Stimulated activated CD8-positive, alpha-beta memory T cell treated with anti-CD3 and anti-CD28 coated beads, Interleukin-7, amount 100 ng/mL, for 48 hours (primary cell): ENCODE results near the gene DOCK7.
A peak's percentile ranks its signal among the peaks of the same experiment; 100 is the strongest.
"Not testable (repeated sequence)": the region's sequence is repeated elsewhere in the genome, so short reads cannot be mapped to it uniquely, and the experiment has no call there.

ENCODE experiments used
- DNase-seq, 2 donors: peaks; one replicate each; pipeline ENCODE4 v3.0.0-alpha.2; 2020; ENCODE audit warnings: low read depth in 1 of 2; ENCODE audit errors: extremely low read depth in 1 of 2

DOCK7 gene, protein sequence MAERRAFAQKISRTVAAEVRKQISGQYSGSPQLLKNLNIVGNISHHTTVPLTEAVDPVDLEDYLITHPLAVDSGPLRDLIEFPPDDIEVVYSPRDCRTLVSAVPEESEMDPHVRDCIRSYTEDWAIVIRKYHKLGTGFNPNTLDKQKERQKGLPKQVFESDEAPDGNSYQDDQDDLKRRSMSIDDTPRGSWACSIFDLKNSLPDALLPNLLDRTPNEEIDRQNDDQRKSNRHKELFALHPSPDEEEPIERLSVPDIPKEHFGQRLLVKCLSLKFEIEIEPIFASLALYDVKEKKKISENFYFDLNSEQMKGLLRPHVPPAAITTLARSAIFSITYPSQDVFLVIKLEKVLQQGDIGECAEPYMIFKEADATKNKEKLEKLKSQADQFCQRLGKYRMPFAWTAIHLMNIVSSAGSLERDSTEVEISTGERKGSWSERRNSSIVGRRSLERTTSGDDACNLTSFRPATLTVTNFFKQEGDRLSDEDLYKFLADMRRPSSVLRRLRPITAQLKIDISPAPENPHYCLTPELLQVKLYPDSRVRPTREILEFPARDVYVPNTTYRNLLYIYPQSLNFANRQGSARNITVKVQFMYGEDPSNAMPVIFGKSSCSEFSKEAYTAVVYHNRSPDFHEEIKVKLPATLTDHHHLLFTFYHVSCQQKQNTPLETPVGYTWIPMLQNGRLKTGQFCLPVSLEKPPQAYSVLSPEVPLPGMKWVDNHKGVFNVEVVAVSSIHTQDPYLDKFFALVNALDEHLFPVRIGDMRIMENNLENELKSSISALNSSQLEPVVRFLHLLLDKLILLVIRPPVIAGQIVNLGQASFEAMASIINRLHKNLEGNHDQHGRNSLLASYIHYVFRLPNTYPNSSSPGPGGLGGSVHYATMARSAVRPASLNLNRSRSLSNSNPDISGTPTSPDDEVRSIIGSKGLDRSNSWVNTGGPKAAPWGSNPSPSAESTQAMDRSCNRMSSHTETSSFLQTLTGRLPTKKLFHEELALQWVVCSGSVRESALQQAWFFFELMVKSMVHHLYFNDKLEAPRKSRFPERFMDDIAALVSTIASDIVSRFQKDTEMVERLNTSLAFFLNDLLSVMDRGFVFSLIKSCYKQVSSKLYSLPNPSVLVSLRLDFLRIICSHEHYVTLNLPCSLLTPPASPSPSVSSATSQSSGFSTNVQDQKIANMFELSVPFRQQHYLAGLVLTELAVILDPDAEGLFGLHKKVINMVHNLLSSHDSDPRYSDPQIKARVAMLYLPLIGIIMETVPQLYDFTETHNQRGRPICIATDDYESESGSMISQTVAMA (N-terminal part only)

DNA sequence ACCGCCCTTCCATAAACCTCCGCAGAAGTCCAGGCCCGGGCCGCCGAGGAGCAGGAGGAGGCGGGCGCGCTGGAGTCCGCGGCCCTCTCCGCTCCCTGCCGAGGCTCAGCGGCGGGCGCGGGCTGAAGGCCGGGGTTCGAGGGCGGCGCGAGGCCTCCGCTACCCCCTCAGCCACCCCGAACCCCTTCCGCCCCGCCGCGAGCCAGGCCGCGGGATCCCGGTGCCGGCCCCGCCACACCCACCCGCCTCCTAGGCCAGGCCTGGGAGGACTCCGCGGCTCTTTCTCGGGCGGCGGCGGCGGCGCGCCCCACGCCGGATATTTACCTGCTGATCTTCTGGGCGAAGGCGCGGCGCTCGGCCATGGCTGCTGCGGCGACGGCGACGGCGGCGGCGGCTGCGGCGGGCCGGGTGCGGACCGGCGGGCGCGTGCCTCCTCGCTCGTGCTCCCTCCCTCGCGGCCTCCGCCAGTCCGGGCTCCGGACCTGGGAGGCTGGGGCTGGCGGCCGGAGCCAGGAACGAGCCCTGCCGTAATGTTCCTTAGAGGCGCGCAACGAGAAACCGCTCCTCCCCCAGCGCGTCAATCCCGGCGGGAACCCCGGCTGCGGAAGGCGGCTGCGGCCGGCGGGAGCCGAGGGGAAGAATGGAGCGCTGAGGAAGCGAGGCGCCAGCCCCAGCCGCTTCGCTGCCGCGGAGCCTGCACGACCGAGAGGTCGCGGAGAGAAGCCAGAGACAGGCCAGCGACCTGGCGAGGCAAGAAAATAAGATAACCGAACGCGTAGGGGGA lies at the start of gene DOCK7:
TSS of gene DOCK7 (minus strand) at position 484 of the 784 bp plus-strand sequence. CDS start at position 362, 122 bp downstream.
- DNase-seq, result peak in 1 of 2 donors; percentile 17

DNA sequence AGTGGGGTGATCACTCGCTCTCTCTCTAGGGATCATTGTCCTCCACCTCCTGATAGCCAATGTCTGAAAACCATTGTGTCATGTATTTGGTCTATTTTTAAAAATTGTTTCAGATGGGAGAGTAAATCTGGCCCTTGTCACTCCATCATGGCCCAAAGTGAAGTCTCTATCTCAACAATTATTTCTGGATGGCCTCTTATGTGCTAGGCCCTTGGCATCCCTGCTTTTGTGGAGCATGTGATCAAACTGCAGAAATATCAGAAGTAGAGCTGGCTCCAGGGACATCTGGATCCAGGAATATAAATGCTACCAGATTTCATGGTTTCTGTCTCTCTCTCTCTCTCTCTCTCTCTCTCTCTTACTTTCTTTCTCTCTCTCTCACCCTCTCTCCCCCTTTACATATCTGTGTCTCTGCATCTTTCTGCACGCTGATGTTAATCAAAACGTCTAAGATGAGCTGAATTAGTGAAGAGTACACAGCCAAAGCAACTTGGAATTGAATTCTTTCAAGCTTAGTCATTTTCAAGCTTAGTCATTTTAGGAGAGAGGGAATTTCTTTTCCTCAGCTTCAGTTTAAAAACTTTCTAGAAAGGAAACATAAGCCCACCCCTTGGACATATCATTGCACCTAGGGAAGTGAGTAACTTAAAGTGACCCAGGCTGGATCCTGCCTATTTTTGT lies 47.4 kb upstream of the DOCK7 start:
- DNase-seq, result no peak

DNA sequence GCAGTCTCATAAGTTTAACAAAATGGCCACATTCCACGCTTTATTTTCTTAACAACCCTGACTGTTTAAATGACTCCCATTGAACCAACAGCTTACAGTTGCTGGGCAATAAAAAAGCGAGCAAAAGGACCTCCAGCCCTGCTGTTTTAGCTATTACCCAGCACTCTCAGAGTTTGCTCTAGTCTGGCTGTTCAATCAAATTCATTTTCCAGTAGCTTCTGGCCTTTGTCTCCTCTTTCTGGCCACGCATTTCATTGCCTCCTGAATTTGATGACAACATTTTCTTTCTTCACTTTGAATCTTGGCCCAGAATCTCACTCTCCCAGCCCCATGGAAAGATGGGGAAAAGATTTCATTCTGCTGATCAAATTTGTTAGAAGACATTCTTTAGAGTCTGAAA lies 44.1 kb upstream of the DOCK7 start:
- no peak for DNase-seq

DNA sequence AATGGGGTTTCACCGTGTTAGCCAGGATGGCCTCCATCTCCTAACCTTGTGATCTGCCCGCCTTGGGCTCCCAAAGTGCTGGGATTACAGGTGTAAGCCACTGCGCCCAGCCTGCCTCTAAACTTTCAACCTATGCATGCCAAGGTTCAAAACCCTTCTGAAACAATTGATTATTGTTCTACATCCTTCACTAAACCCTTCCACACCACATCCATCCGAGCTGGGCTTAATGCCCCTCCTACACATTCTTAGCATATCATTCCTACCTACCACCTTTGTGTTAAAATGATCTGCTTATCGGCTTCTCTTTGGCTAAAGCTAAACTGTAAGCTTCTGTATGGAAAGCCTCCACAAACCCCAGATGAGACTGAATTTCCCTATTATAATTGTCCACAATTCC lies 40.8 kb upstream of the DOCK7 start:
- no peak for DNase-seq

DNA sequence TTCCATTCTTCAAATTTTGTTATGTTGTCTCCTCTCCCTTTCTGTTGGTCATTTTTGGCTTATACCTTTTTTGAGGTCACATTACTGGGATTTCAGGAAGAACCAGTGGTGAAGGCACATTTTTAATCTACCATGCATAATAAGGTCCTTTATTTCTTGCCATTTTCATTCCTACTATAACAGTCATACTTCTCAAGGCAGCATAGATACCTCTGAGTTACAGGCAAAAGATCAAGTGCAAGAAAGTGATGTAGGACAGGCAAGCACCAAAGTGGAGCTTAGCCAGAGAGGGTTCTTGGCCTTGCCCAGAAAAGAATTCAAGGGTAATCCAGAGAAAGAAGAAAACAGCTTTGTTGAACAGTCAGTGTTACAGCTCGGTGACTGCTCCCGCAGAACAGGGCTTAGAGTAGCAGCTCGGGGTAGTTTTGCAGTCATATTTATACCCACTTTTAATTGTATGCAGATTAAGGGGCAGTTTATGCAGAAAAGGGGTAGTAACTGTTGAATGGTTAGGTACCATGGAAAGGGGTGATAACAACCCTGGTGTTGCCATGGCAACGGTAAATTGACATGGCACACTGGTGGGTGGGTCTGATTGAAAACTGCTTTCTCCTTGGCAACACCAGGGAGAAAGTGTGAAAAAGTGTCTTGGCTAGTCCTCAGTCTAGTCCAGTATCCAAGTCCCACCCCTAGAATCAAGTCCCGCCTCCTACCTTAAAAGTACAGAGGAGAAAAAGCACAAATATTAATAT lies 39.6 kb upstream of the DOCK7 start:
- no peak for DNase-seq

DNA sequence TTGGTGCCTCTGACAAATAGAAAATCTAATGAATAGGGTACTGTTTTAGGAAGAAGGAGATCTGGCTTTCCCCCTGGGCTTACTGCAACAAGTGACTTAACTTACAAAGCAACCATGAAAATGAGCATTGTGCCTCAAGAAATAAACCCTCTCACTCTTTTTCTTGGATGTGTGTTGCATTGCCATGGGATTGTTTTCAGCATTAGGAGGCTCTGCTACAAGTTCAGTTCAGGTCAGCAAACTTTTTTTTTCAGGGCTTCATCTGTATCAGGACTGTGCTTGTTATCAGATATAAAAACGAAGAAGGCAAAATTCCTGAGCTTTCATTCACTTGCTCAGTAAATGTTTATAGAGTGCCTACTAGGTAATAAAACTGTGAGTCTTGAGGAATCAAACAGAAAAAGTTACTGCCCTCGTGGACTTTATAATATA lies 37.8 kb upstream of the DOCK7 start:
- DNase-seq, result no peak

DNA sequence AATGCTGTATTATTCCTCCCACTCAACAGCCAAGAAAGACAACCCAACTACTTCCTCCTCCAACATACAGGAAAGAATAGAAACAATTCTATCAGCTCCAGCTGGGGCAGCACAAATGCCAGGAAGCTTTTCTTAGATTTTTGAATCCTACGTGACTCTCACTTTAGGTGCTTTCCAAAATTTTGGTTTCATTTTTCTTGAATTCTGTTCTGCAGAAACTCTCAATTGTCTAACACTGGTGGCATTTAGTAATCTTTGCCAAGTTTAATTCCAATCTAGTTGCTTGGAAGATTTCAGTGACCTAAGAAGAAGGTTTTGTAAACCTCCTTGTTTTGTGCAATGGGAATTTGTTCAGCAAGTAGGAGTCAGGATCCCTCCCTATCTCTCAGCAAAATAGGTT lies 37.1 kb upstream of the DOCK7 start:
- no peak for DNase-seq

DNA sequence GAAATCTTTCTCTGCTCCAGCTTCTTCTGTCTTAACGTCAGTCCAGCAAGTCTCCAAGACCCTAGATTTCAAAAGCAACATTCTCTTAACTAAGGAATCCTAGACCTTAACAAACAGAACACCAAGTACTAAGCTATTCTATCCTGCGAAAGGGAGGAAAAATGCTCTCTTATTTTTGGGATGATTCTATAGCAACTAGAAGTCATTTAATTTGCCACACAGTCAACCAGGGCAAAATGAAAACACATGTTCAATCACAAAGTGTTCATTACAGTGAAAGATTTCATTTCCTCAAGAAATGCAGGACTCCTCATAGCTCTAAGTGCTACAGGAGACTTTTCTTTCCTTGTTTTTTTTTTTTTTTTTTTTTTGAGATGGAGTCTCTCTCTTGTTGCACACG lies 36.2 kb upstream of the DOCK7 start:
- DNase-seq, result no peak

DNA sequence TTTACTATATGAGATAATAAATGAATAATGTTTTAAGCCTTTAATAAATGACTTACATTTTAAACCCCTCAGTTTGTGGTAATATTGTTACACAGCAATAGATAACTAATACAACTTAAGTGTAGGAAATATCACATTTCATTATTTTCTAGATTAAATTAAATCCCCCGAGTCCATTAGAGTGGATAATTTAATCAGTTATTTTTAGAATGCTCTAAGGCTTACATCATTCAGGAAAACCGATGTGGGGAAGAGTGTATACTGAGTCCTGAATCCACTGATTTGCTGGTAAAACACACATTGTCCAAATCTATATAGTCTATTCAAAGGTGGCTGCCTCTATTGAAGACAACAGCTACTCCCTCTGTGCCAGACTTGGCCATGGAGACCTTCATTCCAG lies 35.7 kb upstream of the DOCK7 start:
- no peak for DNase-seq

DNA sequence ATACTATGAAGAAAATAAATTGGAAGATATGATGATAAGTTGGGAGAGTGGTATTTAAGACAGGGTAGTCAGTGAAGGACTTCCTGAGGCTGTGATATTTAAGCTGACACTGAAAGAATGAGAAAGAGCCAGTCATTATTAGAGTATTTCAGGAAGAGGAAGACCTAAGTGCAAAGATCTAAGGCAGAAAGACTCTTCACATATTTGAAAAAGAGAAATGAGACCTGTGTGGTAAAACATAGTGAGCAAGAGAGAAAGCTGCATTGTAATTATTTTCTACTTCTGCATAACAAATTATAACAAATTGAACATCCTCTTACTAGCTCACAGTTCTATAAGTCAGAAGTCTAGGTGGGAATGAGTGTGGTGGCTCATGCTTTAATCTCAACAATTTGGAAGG lies 34.6 kb upstream of the DOCK7 start:
- DNase-seq, result no peak

DNA sequence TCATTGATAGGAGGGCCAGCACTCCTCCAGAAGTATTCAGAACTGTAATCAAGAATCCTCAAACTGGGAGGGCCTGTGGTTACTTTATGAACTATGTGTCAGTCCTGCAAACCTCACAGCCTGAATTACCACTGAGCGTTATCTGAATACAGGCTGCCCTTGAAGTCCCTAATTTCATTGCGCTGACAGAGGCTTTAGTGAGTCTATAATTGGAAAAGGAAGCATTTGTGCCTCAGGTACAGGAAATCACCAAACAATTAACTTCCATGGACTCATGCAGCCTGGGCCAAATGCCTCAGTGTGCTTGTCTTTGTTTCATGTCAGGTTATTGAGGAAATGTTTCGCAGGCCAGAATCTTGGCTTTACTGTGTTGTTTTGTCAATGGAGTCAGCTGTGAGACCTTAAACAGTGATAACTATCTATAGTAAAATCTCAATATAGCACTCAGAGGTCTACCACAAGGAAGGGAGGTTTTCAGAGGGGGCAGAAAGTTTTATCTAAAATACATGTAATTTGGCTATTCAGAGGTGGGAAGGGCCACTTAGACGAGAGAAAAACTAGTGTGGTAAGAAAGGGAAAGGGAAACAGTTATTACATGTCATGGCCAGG lies 32.9 kb upstream of the DOCK7 start:
- DNase-seq, result no peak

DNA sequence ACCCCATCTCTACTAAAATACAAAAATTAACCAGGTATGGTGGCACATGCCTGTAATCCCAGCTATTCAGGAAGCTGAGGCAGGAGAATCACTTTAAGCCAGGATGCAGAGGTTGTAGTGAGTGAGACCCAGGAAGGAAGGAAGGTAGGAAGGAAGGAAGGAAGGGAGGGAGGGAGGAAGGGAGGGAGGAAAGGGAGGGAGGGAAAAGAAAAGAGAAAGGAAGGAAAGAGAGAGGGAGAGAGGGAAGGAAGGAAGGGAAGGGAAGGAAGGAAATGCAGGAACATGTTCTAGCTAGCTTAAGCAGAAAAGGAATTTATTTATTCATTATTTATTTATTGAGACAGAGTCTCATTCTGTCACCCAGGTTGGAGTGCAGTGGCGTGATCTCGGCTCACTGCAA lies 30.2 kb upstream of the DOCK7 start:
- DNase-seq, result not testable (repeated sequence)

DNA sequence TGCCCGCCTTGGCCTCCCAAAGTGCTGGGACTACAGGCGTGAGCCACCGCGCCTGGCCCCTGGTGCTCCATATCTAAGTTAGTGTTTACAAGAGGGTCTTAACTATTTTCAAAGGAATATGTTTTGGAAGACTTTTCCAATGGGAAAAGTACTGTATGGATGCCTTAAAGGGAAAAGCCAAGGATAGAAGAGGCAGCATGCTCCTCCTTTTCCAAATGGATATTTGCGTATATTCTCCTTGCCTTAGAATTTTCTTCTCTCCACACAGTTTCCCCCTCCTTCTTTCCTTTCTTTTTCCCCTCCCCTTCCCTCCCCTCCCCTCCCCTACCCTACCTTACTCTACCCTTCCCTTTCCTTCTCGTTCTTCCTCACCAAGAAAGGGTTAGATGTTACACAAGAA lies 29.3 kb upstream of the DOCK7 start:
- no peak for DNase-seq

DNA sequence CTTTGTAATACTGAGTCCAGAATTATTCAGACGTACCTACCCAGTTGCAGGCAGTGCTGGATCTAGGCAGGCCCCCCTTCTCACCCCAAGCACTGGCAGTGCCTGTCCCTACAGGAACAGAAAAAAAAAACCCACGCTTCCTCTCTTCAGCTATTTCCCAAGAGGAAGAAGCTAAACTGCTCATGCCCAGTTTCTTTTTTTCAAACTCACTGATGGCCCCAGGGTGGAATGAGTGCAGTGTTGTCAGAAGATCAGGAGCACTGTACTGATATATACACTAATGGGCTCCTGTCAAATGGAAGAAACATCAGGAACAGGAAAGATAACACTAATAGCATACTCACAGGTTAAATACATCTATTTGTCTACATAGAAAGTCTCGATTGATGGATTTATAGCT lies 28.2 kb upstream of the DOCK7 start:
- DNase-seq, result no peak

DNA sequence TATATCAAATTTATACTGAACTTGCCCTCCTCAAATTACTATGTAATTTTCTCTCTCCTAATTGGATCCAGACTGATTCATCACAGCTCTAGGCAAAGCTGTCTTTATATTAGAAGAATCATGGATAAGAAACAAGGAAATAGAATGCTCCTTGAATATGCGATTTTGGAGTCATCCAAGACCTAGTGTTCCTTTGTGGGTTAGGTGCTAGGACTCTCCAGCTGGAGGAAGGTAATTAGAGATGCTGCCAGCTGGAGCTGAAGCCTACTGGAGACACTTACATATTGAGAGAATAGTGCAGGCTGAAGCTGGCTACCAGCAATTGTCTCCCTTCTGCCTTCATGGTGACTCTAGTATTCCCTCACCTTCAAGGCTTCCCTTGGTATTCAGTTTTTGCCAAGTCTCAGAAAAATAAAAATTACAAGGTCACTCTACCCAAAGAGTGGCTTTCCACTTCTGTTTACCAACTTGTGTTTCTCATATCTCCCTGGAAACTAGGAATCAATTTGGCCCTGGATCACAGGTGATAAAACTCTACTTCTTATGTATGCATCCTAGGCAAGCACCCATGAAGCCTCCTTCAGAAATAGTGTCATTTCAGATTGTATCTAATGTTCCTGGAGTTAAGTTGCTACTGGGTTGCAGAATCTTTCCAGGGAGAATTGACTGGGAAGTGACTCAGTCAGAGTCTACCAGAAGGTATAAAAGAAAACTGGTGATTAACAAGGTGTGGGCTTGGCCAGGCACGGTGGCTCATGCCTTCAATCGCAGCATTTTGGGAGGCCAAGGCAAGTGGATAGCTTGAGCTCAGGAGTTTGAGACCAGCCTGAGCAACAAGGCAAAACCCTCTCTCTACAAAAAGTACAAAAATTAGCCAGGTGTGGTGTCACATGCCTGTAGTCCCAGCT lies 24.4 kb upstream of the DOCK7 start:
- no peak for DNase-seq

DNA sequence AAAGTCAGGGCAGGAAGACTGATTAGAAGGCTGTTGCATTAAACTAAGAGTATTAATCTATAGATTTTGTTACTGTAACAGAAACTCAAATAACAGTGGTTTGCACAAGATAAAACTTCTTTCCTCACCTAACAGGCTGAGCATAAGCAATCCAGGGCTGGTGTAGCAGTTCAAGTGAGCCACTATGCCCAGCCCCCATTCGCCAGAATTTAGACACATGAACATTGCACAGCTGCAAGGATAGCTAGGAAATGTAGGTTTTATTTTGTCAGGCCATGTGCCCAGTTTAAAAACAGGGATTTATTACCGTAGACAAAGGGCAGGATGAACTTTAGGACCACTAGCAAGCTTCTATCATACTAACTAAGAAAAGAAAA lies 19.5 kb upstream of the DOCK7 start:
- no peak for DNase-seq

DNA sequence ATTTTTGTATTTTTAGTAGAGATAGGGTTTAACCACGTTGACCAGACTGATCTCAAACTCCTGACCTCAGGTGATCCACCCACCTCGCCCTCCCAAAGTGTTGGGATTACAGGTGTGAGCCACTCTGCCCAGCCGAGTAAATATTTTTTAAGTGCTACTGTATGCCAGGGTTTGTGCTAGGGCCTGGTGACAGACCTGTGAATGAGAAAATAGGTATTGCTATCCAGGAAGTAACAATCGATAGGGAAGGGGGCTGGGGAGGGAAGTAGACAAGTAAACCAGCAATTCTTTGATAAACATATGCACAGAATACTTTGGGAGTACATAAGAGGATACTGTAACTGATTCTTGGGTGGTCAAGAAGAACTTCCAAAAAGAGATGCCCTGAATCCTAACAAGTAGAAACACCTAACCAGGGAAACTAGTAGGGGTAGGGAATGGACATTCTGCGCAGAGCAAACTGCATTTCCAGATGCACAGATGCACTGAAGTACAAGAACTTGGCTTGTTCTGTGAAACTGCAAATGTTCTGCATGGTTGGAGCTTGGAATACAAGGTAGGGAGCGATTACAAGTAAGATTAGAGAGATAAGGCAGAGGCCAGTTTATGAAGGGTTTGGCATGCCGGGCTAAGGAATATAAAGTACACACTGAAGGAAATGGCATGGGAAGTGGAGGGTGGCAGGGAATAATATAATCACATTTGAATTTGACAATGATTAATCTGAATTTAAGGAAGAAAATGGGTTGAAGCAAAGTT lies 19.0 kb upstream of the DOCK7 start:
- DNase-seq, result no peak
